ENCODE measurements around the gene HSBP1L1.

Gene HSBP1L1

GRCh38 chr18:79944126-79944731 is 20.2 kb upstream of the HSBP1L1 start:
- TF ChIP-seq, protein P1, sequence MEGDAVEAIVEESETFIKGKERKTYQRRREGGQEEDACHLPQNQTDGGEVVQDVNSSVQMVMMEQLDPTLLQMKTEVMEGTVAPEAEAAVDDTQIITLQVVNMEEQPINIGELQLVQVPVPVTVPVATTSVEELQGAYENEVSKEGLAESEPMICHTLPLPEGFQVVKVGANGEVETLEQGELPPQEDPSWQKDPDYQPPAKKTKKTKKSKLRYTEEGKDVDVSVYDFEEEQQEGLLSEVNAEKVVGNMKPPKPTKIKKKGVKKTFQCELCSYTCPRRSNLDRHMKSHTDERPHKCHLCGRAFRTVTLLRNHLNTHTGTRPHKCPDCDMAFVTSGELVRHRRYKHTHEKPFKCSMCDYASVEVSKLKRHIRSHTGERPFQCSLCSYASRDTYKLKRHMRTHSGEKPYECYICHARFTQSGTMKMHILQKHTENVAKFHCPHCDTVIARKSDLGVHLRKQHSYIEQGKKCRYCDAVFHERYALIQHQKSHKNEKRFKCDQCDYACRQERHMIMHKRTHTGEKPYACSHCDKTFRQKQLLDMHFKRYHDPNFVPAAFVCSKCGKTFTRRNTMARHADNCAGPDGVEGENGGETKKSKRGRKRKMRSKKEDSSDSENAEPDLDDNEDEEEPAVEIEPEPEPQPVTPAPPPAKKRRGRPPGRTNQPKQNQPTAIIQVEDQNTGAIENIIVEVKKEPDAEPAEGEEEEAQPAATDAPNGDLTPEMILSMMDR (IDR thresholded peaks at IDR 0.05; ENCODE audit: insufficient read depth, low read length, poor library complexity, severe bottlenecking), result no peak
- DNase-seq (ENCODE audit: extremely low read depth, insufficient read length), result peak; percentile 51
- no peak overlapping the region for H3K4me3 ChIP-seq (replicated peaks; ENCODE audit: low read depth, low read length)
- no peaks in the 10 kb centered on the region for H3K27me3 ChIP-seq (replicated peaks; ENCODE audit: control insufficient read depth, insufficient read depth, low read length)
- peaks cover 11% of the 10 kb centered on the region for H3K36me3 ChIP-seq (ENCODE audit: control insufficient read depth, insufficient read depth, low read length)

DNA sequence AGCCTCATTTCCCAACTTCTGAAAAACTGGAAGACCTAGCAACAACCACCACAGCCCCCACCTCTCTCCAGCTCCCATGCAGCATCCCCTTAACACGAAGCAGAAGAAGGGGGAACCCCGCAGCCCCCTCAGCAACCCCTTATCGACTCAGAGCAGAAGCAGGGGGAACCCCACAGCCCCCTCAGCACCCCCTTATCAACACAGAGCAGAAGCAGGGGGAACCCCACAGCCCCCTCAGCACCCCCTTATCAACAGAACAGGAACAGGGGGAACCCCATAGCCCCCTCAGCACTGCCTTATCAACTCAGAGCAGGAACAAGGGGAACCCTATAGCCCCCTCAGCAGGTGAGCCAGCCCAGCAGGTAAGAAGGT is 19.7 kb upstream of the HSBP1L1 start:
- no peaks in the 10 kb centered on the region for H3K27me3 ChIP-seq (replicated peaks; ENCODE audit: control insufficient read depth, insufficient read depth, low read length)
- peaks cover 11% of the 10 kb centered on the region for H3K36me3 ChIP-seq (ENCODE audit: control insufficient read depth, insufficient read depth, low read length)
- no peak overlapping the region for H3K4me3 ChIP-seq (replicated peaks; ENCODE audit: low read depth, low read length)
- TF ChIP-seq, protein P1 (IDR thresholded peaks at IDR 0.05; ENCODE audit: insufficient read depth, low read length, poor library complexity, severe bottlenecking), result no peak
- DNase-seq (ENCODE audit: extremely low read depth, insufficient read length), result no peak

DNA sequence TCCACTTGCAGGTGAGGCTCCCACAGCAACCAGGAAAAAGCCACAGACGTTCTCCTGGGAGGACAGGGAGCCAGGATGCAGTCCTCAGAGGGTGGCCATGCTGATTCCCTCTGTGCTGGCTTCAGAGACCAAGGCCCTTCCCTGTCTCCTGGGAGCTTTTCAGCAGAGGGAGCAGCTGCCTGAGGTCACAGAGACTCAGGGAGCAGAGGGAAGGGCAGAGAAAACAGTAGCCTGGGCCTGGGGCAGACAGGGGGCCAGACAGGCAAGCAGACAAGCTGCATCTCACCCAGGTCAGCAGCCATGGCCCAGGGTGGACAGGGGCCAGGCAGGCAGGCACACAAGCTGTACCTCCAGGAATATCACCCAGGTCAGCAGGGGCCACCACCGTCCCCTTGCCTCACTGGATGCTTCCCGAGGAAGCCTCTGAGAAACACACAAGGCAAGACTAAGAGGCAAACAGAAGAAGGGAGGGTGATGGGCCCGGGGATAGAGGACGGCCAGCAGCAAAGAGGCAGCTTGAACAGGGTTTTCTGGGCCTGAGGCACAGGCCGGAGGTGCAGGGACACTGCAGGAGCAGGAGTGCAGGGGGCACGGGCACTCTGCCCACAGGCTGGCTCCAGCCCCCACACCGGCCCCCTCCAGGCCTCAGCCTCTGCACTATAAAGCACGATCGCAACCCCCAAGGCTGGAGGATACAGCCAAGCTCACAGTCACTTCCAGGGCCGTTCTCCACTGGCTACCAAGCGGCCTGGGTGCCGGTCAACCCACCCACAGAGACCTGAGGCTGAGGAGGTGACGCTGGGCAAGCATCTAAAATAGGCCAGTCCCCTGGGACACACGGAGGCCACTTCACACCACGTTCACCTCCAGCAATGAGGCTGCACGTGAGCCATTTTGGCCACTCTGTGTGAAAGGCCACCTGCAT is 19.1 kb upstream of the HSBP1L1 start:
- TF ChIP-seq, protein P1 (IDR thresholded peaks at IDR 0.05; ENCODE audit: insufficient read depth, low read length, poor library complexity, severe bottlenecking), result no peak
- Histone ChIP-seq H3K27me3 (replicated peaks; ENCODE audit: control insufficient read depth, insufficient read depth, low read length) (no peaks in the 10 kb centered on the region), H3K4me3 (replicated peaks; ENCODE audit: low read depth, low read length) (no peak overlapping the region), H3K36me3 (ENCODE audit: control insufficient read depth, insufficient read depth, low read length) (peaks cover 8% of the 10 kb centered on the region)
- no peak for DNase-seq (ENCODE audit: extremely low read depth, insufficient read length)

GRCh38 chr18:79947054-79947755 is 17.2 kb upstream of the HSBP1L1 start:
- TF ChIP-seq, protein P1 (IDR thresholded peaks at IDR 0.05; ENCODE audit: insufficient read depth, low read length, poor library complexity, severe bottlenecking), result no peak
- Histone ChIP-seq H3K27me3 (replicated peaks; ENCODE audit: control insufficient read depth, insufficient read depth, low read length) (no peaks in the 10 kb centered on the region), H3K4me3 (replicated peaks; ENCODE audit: low read depth, low read length) (no peak overlapping the region), H3K36me3 (ENCODE audit: control insufficient read depth, insufficient read depth, low read length) (peaks cover 3% of the 10 kb centered on the region)
- no peak for DNase-seq (ENCODE audit: extremely low read depth, insufficient read length)

DNA sequence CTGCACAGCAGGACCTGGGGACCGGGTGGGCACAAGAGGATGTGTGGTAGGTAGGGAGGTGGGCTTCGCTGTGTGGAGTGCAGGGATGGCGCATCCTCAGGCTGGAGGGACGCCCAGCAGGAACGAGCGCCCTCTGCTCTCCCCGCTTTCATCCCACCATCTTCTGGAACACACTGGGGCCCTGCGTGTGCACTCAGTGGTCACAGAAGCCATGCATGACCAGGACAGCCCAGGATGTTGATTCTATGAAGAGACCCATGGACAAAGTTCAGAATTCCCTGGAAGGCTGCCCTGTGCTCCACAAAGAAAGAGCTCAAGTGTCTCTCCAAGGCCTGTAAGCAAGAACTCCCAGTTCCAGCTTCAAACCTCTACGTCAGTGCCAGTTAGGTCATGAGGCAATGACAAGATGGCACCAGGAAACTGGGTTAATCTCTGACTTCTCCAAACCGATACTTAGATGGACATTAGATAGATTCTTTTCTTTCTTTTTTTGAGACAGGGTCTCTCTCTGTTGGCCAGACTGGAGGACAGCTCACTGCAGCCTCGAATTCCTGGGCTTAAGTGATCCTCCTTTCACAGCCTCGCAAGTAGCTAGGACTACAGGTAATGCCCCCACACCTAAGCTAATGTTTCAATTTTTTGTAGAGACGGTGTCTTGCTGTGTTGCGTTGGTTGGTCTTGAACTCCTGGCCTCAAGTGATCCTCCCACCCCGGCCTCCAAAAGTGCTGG is 16.4 kb upstream of the HSBP1L1 start:
- no peak for DNase-seq (ENCODE audit: extremely low read depth, insufficient read length)
- H3K36me3 ChIP-seq (ENCODE audit: control insufficient read depth, insufficient read depth, low read length), result no peaks in the 10 kb centered on the region; the same call in none of the 2 replicates
- TF ChIP-seq, protein P1 (IDR thresholded peaks at IDR 0.05; ENCODE audit: insufficient read depth, low read length, poor library complexity, severe bottlenecking), result no peak
- no peak overlapping the region for H3K4me3 ChIP-seq (replicated peaks; ENCODE audit: low read depth, low read length)
- no peaks in the 10 kb centered on the region for H3K27me3 ChIP-seq (replicated peaks; ENCODE audit: control insufficient read depth, insufficient read depth, low read length)
